SH-SY5Y (cell line): ENCODE data around the gene SLC39A7.

ENCODE experiments used
- GATA2 ChIP-seq: IDR thresholded peaks from 2 replicates; pipeline ENCODE4 v1.6.1; 2011; ENCODE audit warnings: mild to moderate bottlenecking, low read depth, low read length
- GATA3 ChIP-seq: IDR thresholded peaks from 2 replicates; pipeline ENCODE4 v1.6.1; 2011; ENCODE audit warnings: low read depth, mild to moderate bottlenecking, low read length, moderate library complexity

The SLC39A7 gene

DNA sequence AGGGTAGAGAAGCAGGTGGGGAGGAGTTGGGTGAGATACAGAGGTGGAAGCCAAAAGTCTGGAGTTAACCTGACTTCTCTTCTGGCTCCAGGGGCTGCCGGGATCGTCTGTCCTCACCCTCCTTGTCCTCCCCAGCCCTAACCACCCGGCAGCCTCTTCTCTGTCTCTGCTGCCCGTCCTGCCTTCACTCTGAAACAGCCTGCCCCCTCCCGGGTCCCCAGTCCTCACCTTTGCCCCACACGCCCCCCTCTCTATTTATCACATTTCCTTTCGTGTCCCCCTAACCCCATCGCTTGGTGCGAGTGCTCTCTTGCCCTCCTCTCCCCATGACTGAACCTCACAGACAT is 13.3 kb downstream of the SLC39A7 start:
- TF ChIP-seq GATA3 (no peak), GATA2 (no peak)

DNA sequence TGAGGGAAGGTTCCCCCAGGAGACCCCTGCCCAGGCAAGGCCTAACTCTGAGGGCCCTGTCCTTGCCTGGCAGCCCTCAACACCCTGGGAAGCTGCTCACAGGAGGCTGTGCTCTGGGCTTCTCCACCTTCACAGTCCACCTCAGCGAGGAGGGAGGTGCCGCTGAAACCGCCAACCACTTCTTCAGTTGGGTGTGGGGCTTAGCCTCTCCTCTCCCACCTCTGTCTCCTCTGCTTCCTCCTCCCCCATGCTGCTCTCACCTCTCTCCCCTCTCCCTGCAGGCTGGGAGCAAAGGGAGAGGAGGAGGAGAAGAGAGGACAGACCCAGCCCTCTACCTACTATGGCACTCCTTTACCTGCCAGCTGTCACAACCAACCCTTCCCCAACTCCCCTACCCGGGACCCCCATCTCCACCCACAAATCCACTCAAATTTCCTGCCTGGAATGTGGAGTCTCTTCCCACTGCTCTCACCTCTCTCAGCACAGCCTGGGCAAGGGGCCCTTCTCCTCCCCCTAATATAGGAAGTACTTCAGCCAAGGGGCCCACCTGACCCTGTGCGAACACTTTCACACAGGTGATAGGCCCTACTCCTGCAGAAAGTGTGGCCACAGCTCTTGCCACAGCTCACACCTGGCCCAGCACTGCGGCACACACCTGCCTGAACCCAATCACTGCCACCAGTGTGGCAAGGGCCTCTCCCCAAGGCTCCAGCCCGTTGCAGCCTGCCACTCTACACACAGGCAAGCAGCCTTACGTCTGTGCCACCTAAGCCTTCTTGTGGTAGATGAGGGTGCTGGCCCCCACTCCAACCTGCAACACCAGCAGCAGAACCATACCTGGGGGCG is 14.8 kb downstream of the SLC39A7 start:
- no peak for TF ChIP-seq GATA2
- no peak for TF ChIP-seq GATA3

DNA sequence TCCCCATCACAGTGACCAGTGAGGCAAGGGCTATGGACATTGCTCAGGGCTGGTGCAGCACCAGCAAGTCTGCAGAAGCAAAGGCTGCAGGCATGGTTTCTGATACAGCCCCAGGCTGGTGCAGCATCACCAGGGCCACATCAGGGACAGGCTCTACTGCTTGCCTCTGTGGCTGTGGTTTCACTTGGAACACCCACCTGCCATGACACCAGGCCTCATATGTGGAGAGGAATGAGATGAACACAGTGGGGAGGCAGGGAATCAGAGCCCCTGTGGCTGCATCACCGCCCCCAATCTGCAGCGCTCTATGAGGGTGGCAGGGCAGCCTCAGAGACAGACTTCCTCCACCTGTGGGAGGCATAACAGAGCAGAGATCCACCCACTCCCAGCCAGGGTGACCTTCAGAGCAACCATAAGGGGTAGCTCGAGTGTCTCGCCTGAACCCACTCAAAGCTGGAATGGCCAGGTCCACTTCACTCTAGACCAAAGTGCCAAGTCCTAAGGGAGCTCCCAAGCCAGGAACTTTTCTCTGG is 15.5 kb downstream of the SLC39A7 start:
- TF ChIP-seq GATA2 = no peak
- TF ChIP-seq GATA3 = no peak

DNA sequence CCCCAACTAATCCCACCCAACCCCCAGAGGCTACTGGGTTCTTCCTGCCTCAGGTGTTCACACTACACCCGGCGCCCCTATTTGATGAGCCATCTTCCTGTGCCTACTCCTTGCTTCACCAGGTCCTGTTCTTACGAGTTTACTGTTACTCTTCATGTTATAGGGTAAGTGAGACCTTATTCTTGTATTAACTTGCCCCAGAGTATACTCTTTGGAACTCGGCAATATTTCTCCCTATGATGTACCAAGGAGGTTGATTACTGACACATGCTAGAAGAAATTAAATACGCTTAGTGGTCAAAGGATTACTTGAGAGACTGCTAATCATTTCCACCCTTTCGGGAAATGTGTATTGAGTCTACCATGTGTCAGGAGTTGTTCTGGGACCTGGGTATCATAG is 16.6 kb downstream of the SLC39A7 start:
- no peak for TF ChIP-seq GATA2
- TF ChIP-seq GATA3 = no peak

DNA sequence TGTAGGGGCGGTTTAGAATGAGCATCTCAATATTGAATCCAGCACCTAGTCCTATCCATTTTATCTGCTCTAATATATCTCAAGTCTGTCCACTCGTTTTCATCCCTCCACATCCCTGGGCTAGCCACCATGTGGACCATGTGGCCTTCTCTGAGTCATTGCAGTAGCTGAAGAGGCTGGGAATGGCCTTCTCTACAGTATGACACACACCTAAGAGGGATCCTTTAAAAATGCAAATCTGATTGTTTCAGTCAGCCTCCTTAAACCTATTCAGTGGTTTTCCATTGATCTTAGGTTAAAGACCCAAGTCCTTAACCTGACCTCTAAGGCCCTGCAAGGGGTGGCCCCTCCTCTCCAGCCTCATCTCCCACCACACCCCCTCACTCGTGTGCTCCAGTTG is 17.0 kb downstream of the SLC39A7 start:
- TF ChIP-seq GATA2 (no peak), GATA3 (no peak)

DNA sequence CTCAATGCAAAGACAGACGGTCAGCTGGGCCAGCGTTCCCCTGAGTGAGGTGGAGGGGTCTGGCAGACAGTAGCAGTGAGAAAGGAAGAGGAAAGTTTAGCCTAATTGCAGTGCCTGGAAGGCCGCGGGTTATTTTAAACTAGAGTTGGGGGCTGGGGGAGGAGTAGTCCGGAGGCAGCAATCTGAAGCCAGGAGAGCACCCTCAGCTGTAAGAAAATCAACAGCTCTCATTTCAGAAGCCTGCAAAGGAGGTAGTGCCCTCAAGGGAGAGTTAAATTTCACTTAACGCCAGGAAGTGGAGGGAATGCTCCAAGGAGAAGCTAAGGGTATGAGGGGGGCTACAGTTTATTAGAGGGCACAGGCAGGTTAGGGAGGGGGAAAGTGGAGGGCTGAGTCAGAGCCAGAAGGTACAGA is 34.6 kb downstream of the SLC39A7 start:
- TF ChIP-seq GATA2 (no peak), GATA3 (no peak)

DNA sequence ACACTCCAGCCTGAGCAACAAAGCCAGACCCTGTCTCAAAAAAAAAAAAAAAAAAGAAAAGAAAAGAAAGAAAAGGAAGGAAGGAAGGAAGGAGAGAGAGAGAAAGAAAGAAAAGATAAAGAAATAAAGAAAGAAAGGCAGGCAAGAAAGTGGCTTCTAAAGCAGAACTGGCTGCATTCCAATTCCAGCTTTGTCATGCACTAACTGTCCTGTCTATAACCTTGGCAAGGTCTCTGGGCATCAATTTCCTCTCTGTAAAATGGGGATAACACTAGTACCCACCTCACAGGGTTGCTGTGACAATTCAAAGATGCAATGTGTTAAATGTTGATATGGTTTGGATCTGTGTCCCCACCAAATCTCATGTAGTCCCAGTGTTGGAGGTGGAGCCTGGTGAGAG is 35.7 kb downstream of the SLC39A7 start:
- TF ChIP-seq GATA2 (no peak), GATA3 (no peak)

DNA sequence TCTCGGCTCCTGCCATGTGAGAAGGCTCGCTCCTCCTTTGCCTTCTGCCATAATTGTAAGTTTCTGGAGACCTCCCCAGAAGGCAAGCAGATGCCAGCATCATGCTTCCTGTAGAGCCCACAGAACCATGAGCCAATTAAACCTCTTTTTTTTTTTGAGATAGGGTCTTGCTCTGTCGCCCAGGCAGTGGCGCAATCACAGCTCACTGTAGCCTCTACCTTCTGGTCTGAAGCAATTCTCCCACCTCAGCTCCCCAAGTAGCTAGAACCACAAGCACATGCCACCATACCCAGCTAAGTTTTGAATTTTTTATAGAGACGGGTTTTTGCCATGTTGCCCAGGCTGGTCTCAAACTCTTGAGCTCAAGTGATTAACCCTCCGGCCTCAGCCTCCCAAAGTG is 36.2 kb downstream of the SLC39A7 start:
- no peak for TF ChIP-seq GATA3

DNA sequence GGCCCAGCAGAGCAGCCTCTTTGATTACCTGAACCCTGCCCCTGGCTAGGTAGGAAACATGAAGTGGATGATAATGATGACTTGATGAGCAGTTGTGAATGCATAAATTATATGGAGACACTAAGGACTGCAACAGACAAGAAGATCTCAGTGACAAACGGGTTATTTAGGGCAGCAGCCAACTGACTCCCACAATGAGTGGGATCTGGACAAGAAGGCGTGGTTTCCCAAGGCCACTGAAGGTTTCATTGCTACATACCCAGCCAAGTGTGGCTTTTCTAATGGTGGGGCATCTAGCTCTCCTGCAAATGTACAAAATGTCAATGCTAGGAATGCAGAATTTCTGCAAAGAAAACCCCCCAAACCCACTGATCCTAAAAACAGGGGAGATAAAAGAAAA is 37.1 kb downstream of the SLC39A7 start:
- TF ChIP-seq GATA2 = no peak
- TF ChIP-seq GATA3 = no peak

DNA sequence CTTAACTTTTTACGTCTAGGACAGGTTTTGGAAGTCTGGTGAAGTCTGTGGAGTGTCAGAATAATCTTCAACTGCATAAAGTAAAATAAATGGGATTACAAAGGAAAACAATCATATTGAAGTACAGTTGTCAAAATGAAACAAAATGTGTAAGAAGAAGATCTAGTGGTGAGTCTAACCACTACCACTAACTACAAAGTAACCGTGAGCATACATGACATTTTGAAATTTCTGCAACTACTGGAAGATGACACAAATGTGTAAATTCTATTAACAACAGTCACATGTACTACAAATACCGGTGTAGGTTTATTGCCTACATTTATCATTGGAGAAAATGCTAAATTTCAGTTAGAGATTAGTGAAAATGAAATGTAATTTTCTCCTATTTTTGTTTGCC is 41.3 kb downstream of the SLC39A7 start:
- no peak for TF ChIP-seq GATA3
- TF ChIP-seq GATA2 = no peak

DNA sequence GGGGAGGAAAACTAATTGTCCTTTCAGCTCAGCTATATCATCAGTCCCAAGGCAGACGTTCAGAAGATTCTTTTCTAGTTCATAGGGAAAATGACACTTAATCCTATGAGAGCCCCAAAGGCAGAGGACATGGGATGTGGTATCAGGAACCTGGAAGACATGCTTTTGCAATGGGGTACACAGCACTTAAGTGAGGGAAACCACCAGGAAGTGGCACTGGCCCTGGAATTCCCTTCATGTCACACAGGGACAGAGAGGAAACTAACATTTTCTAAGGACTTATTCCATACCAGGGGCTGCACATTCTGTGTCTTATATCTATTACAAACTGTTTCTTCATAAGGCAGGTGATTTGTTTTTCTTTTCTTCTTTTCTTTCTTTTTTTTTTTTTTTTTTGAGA is 42.8 kb downstream of the SLC39A7 start:
- no peak for TF ChIP-seq GATA3

DNA sequence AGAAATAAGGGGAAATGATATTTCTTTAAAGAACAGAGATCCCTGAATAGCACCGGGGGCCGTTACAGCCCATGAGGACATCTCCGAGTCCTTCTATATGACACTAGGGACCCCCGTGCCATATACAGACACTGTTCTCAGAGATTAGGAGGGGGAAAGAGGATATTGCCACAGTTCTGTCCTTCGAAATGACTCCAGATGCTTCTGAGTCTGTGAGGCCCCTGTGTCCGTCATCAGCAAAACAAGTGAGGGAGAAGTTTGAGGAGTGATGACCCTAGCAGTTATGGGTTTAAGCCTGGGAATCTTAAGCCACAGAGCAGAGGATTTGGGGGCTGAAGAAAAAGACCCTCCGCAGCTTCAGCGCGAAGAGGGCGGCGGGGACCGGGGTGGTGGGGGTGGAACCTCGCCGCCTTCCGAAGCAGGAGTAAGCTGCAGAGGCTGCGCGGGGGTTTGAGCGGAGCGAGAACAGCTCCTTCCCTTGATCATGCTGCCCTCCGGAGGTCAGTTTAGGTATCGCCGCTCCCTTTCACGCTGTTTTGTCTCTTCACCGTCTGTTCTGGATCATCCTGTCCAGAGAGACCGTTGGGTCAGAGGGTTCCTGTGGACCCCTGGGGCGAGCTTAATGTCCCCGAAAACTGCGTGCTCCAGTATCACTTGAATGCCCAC is 47.4 kb downstream of the SLC39A7 start:
- no peak for TF ChIP-seq GATA2
- no peak for TF ChIP-seq GATA3

DNA sequence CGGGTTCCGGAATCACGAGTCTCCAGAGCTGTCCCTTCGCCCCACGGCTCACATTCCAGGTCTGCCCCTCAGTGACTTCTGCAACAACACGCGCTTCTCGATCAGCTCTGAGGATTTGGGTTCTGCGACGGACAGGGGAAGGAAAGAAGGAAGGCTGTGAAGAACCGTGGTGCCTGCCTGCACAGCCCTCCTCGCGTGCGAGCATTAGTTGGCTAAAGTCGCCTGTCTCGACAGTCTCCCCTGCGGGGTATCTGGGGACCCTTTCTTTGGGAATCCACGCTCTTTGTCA is 47.9 kb downstream of the SLC39A7 start:
- TF ChIP-seq GATA3 (no peak), GATA2 (no peak)

DNA sequence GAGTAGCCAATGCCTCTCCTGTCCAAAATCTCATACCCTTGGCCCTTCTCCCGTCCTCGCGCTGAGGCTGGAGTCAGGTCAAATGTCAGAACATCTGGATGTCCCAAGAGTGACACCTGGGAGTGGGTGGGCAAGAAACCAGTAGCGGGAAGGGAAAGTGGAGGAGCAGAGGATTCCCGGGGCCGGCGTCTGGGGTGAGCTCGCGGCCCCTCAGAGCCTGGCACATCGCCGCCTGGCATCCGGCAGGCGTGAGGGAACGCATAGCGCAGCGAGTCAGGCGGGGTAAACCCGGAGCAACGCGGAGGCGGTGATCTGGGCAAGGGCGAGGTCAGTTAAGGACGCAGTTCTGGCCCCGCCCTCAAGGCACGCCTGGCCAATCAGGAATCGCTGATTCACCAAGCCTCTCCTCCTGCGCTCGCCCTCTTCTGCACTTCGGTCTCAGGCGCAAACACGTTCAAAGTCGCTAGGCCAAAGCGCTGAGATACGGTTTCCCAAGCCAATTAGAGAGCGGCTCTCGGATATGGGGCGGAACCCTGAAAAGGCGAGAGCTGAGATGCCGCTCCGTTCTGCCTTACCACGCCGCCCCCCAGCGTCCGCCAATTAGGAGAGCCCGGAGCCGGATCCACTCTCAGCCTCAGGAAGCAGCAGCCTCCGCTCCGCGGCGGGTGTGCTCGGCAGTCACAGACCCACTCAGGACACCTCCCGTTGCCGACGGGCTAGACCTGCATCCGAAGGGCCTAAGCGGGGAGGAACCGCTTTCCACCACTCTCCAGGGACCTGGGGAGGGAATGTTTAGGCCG is 48.5 kb downstream of the SLC39A7 start:
- TF ChIP-seq GATA3 = no peak
- TF ChIP-seq GATA2 = no peak; the same call in 1 of the 2 replicates
